HG02623 (cell line): ENCODE data around the gene NRBP1.
"Not testable (repeated sequence)": the region's sequence is repeated elsewhere in the genome, so short reads cannot be mapped to it uniquely, and the experiment has no call there.

Experiments
- ATAC-seq: cut with Tn5 transposase; IDR thresholded peaks from one replicate; pipeline ENCODE4 v1.9.1; 2021; ENCODE audit warnings: moderate library complexity; ENCODE audit not compliant: unreplicated experiment

NRBP1 gene

DNA sequence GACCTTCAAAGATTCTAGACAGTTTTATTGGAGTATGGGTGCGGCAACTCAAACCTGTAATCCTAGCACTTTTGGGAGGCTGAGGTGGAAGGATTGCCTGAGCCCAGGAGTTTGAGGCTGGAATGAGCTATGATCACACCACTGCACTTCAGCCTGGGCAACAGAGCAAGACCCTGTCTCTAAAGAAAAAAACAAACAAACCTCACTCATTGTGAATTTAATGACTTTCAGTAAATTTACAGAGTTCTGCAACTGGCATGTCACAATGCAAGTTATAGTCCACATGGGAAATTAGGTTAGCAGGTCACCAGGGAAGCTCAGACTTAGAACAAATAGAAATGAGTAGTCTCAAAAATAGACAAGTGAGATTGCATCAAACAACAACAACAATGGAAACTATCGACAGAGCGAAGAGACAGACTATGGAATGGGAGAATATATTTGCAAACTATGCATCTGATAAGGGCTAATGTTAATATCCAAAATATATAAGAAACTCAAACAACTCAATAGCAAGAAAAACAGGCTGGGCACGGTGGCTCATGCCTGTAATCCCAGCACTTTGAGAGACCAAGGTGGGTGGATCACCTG lies 6.7 kb upstream of the NRBP1 start:
- no peak for ATAC-seq

- ATAC-seq: no peak
These were observed 5.5 kb upstream of the NRBP1 start for GRCh38 chr2:27422958-27423357.

GRCh38 chr2:27425039-27425438 lies 3.4 kb upstream of the NRBP1 start:
- ATAC-seq: not testable (repeated sequence)

- no peak for ATAC-seq
These were observed 593 bp upstream of the NRBP1 start for GRCh38 chr2:27427863-27428212.

DNA sequence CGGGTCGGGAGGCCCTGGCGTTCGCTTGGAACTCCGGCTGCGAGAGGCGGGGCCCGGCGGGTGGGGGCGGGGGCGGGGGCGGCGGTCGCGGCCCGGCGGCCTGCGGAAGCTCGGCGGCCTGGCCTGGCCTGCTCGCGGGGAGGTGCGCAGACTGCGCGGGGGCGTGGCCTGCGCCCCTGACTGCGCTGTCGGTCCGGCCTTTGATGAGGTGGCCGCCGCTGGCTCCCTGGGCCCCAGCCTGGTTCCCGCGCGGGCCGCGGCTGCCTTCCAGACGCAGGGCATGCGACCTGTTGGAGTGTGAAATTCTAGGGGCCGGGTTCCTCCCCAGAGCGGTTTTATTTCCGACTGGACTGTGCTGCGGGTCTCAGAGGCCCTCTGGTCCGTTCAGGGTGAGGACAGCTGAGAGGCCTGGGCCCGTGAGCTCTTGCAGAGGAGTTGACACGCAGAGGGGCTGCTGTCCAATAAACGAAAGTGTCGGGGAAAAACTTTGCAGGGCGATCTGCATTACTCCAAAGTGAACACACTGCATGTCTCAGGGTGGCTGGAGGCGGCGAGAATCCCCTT lies 629 bp downstream of the NRBP1 start:
- peak; percentile 62 for ATAC-seq

DNA sequence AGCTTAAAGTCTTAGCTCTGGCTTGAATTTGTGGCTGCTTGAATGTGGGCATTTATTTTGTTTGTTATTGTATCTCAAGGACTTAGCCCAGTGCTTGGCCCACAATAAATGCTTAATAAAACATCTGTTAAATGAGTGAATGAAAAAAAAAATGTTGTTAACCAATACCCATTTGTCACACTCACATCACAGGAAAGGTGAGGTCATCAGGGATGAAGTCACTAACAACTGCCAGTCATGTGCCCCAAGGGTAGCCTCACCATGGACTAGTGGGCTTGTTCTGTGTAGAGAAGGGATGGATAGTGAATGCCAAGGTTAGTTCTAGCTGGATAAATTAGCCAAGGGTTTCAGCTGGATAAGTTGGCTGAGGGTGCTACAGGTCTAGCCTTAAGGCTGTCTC lies 3.0 kb downstream of the NRBP1 start:
- no peak for ATAC-seq

DNA sequence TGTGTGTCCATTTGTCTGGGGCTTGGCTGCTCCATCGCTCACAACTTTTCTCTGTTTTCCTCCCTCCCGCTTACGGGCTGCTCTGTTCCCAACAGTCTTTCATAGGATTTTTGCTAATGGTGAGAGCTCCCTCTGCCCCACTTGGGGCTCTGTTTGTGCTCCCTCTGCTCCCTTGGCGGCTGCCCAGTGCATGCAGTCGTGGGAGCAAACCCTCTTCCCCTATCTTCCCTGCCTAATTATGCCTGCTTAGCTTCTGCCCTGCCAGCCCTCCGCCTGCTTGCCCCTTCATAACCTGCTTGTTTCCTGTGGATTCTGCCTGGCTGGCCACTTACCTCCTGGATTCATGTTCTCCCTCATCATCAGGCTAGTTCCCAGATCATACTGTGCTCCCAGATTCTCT lies 7.2 kb downstream of the NRBP1 start:
- ATAC-seq: no peak

DNA sequence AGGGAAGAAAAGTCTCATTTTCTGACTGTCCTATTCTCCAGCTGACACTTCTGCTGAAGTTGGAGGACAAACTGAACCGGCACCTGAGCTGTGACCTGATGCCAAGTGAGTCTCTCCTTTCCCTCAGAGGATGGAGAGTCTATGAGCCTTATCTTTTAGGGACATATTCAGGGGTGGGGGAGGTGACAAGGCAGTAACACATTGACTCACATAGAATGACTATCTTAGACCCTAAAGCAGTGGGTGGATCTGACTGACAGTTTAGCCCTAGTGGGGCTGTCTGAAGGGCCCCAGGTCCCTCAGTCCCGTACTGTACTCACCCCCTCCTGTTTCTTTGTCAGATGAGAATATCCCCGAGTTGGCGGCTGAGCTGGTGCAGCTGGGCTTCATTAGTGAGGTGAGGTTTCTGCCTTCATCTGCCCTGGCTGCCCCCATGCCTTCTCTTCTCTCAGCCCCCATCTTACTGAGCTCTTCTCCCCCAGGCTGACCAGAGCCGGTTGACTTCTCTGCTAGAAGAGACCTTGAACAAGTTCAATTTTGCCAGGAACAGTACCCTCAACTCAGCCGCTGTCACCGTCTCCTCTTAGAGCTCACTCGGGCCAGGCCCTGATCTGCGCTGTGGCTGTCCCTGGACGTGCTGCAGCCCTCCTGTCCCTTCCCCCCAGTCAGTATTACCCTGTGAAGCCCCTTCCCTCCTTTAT lies 12.9 kb downstream of the NRBP1 start:
- no peak for ATAC-seq

GRCh38 chr2:27441958-27442919 lies 13.8 kb downstream of the NRBP1 start, which contains the start of gene KRTCAP3:
Gene KRTCAP3, plus strand, starts transcription at chr2:27442381. Its CDS starts 32 bp downstream, at chr2:27442413.
- ATAC-seq: no peak

GRCh38 chr2:27442920-27443282 lies 14.5 kb downstream of the NRBP1 start:
- ATAC-seq: no peak

DNA sequence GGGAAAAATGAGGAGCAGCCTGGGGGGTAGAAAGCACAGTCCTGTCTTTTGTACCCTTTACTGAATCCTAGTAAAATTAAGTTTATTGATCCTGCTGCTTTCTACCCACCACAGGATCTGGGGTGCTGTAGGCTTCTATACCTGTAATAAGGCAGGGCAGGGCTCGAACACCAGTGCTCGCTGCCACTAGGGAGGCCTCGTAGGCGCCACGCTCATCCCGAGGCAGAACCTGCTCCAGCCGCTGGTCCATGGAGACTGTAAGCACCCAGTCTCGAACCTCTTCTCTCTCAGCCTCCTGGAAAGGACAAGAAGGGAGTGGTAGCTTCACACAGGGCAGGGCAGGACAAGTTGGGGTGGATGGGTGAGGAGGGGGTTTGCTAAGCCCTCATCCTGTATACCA lies 16.7 kb downstream of the NRBP1 start:
- ATAC-seq: no peak

DNA sequence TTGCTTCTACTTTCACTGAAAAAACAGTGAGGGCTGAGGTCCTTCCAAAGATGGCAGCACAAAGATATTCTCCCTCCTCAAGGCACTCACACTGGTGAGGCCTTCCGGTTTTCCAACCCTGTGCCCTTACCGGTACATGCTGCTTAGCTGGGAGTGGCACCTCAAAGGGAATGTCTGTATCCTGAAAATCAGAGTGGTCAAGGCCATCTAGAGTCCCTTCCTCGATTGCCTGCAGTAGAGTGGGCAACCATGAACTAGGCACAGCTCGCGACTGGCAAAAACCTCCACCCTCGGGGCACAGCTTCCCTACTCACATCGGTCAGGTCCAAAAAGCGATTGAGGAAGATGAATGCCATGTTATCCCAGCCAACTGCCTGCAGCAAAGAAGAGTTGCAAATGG lies 17.2 kb downstream of the NRBP1 start:
- no peak for ATAC-seq

DNA sequence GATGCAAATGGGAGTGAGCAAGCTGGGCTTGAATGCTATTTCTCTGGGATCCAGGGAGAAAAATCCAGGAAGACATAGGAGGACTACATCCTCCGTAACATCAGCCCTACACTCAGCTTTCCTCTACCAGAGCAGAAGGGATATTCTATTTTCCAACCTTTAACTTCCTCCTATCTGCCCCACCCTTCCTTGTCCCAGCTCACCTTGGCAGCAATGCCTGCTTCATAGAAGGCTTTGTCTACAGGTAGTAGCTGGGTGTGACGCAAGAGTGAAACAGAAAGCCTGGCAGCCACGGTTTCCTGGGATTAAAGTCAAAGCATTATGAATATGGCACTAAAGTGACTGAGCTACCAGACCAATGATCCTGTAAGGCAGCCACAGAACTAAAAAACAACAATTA lies 17.6 kb downstream of the NRBP1 start:
- ATAC-seq: no peak

- ATAC-seq: no peak
These were observed 19.9 kb downstream of the NRBP1 start for GRCh38 chr2:27448381-27448780.

DNA sequence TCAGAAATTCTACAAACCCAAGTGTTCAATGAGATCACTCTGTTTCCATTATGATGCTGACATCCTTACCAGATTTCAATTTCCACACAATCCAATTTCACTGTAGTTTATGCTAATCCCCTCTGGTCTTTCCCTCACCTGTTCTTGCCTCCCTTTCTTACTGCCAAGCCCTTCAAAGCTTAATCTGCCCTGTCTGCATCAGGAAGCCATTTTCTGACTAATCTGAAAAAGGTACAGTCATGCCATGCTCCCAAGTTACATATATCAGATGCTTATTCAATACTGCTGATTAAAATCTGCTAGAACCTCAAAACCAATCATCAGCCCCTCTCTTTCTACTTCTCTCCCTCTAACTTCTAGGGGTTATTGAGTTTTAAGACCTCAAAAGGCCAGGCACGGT lies 22.7 kb downstream of the NRBP1 start:
- ATAC-seq: no peak

GRCh38 chr2:27453968-27454367 lies 25.5 kb downstream of the NRBP1 start:
- ATAC-seq: no peak

GRCh38 chr2:27461118-27461517 lies 32.7 kb downstream of the NRBP1 start:
- ATAC-seq: no peak

- no peak for ATAC-seq
These were observed 36.0 kb downstream of the NRBP1 start for GRCh38 chr2:27464443-27464842.

DNA sequence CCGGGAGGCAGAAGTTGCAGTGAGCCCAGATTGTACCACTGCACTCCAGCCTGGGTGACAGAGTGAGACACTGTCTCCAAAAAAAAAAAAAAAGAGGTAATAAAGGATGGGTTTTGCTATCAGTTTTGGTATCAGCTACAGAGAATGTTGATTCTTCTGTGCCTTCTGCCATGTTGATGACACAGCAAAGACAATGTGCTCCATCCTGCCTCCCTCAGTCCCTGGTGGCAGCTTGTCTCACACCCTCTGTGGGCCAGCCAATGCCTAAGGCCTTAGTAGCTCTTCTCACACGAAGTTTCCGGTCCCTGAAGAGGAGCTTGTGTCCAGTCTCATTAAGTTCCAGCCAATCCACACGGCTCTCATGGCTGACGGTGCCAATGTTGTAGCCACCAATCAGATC lies 43.5 kb downstream of the NRBP1 start:
- no peak for ATAC-seq

GRCh38 chr2:27485496-27485895 lies 57.1 kb downstream of the NRBP1 start:
- ATAC-seq: no peak

DNA sequence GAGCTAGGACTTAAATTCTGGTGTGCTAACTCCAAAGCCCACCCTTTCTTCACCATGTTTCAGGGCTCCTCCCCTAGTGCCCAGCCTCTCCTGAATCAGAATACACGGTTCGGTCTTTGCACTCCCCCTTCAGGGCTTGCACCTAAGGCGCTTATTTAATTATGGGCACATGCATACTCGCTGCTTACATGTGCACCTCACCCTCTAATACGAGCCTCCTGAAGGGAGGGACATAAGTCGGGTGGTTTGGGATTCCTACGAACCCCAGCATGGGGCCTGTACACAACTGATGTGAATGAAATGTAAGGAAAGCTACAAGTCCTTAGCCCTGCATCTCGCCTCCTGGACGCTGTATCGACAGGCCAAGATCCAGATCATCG lies 60.7 kb downstream of the NRBP1 start:
- ATAC-seq: no peak
